ENCODE measurements around the gene SCN5A.

The SCN5A gene

GRCh38 chr3:38657369-38657768 is 7.9 kb upstream of the SCN5A start:
- no peaks in the 10 kb centered on the region for H3K27me3 ChIP-seq (ENCODE audit: insufficient read depth, low read depth, severe bottlenecking)
- H3K4me3 ChIP-seq (ENCODE audit: low read depth, low read length), result no peak overlapping the region
- DNase-seq, result no peak
- no peaks in the 10 kb centered on the region for H3K9me3 ChIP-seq (ENCODE audit: severe bottlenecking)
- H3K27ac ChIP-seq, result no peak overlapping the region
- TF ChIP-seq CTCF (IDR thresholded peaks at IDR 0.05; ENCODE audit: low read depth, low read length), result no peak
- no peaks in the 10 kb centered on the region for H3K36me3 ChIP-seq

- Histone ChIP-seq H3K9me3 (ENCODE audit: severe bottlenecking) (no peaks in the 10 kb centered on the region), H3K36me3 (no peaks in the 10 kb centered on the region), H3K27me3 (ENCODE audit: insufficient read depth, low read depth, severe bottlenecking) (peaks cover 9% of the 10 kb centered on the region), H3K4me3 (ENCODE audit: low read depth, low read length) (no peak overlapping the region), H3K27ac (no peak overlapping the region)
- peak; percentile 39 for DNase-seq
- peak; percentile 69 for TF ChIP-seq CTCF (IDR thresholded peaks at IDR 0.05; ENCODE audit: low read depth, low read length)
Measured at GRCh38 chr3:38655708-38656300, 6.3 kb upstream of the SCN5A start.

- no peak for TF ChIP-seq CTCF (IDR thresholded peaks at IDR 0.05; ENCODE audit: low read depth, low read length)
- Histone ChIP-seq H3K36me3 (no peaks in the 10 kb centered on the region), H3K27me3 (ENCODE audit: insufficient read depth, low read depth, severe bottlenecking) (peaks cover 23% of the 10 kb centered on the region), H3K27ac (no peak overlapping the region), H3K4me3 (ENCODE audit: low read depth, low read length) (no peak overlapping the region), H3K9me3 (ENCODE audit: severe bottlenecking) (no peaks in the 10 kb centered on the region)
- DNase-seq, result no peak
Measured at GRCh38 chr3:38653685-38654537, 4.4 kb upstream of the SCN5A start.

GRCh38 chr3:38652934-38653333 is 3.4 kb upstream of the SCN5A start:
- TF ChIP-seq CTCF (IDR thresholded peaks at IDR 0.05; ENCODE audit: low read depth, low read length), result no peak
- Histone ChIP-seq H3K4me3 (ENCODE audit: low read depth, low read length) (no peak overlapping the region), H3K9me3 (ENCODE audit: severe bottlenecking) (no peaks in the 10 kb centered on the region), H3K27ac (no peak overlapping the region), H3K36me3 (no peaks in the 10 kb centered on the region), H3K27me3 (ENCODE audit: insufficient read depth, low read depth, severe bottlenecking) (peaks cover 31% of the 10 kb centered on the region)
- DNase-seq, result no peak

- Histone ChIP-seq H3K4me3 (ENCODE audit: low read depth, low read length) (peak overlapping the region; percentile 26; the same call in 1 of the 2 replicates), H3K9me3 (ENCODE audit: severe bottlenecking) (peaks cover 3% of the 10 kb centered on the region), H3K36me3 (no peaks in the 10 kb centered on the region), H3K27me3 (ENCODE audit: insufficient read depth, low read depth, severe bottlenecking) (peaks cover 31% of the 10 kb centered on the region), H3K27ac (no peak overlapping the region)
- peak; percentile 100 for TF ChIP-seq CTCF (IDR thresholded peaks at IDR 0.05; ENCODE audit: low read depth, low read length)
- DNase-seq, result peak; percentile 68
Measured at GRCh38 chr3:38651153-38651789, 1.8 kb upstream of the SCN5A start.
